Measurements from ENCODE around the gene CELF1.

DNA sequence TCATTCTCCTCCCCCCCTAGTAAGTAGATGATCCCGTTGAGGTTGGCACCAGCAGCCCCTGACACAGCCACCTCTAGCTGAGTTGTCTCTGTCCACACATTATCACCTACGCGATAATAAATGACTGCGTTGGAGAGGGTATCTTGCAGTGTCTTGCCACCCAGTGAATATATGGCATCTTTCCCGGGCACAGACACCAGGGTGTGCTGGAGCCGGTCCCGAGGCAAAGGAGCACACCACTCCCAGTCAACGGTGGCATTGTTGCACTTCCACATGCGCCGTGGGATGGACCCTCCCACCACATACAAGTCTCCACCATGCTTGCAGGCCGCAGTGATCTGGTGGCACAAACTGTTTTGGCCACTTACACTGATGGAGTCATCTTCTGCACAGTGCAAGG is 20.4 kb upstream of the CELF1 start:
- TF ChIP-seq POLR2A (IDR thresholded peaks at IDR 0.05) (no peak), CTCF (IDR thresholded peaks at IDR 0.05) (no peak)

Data from thyroid gland (tissue), 4 donors.